GM23248 (cell line): ENCODE measurements around the gene AFAP1. TPM values are rescaled to one million over a fixed set of nuclear protein-coding genes. Genes with fewer than 3 reads are reported as not detected.

ENCODE experiments used
- DNase-seq: peaks from one replicate; pipeline ENCODE4 v3.0.0-alpha.2; 2015
- H2AFZ ChIP-seq: fragments of 200-600 bp; sonication (generic); 2 replicates; pipeline ENCODE4 v1.6.1; 2016; ENCODE audit warnings: antibody characterized with exemption
- H3F3A ChIP-seq: fragments of 200-600 bp; sonication (generic); 2 replicates; pipeline ENCODE4 v1.6.1; 2016; ENCODE audit warnings: mild to moderate bottlenecking, antibody characterized with exemption, mixed run types; ENCODE audit not compliant: insufficient read depth
- H3K27ac ChIP-seq: fragments of 200-600 bp; sonication (generic); 2 replicates; pipeline ENCODE4 v1.5.1; 2016; ENCODE audit warnings: mild to moderate bottlenecking
- H3K27me3 ChIP-seq: fragments of 200-600 bp; sonication (generic); replicated peaks from 2 replicates; pipeline ENCODE4 v1.6.1; 2016; ENCODE audit warnings: mild to moderate bottlenecking; ENCODE audit not compliant: insufficient read depth
- H3K36me3 ChIP-seq: fragments of 200-600 bp; sonication (generic); 2 replicates; pipeline ENCODE4 v1.6.1; 2016; ENCODE audit warnings: low read depth, mild to moderate bottlenecking
- H3K4me1 ChIP-seq: fragments of 200-600 bp; sonication (generic); 2 replicates; pipeline ENCODE4 v1.6.1; 2016; ENCODE audit warnings: mild to moderate bottlenecking; ENCODE audit not compliant: insufficient read depth
- H3K4me2 ChIP-seq: fragments of 200-600 bp; sonication (generic); one replicate; pipeline ENCODE4 v1.6.1; 2016; ENCODE audit warnings: mild to moderate bottlenecking; ENCODE audit not compliant: unreplicated experiment
- H3K4me3 ChIP-seq: fragments of 200-600 bp; sonication (generic); 2 replicates; pipeline ENCODE4 v1.5.1; 2016; ENCODE audit warnings: mild to moderate bottlenecking
- H3K79me2 ChIP-seq: fragments of 200-600 bp; sonication (generic); 2 replicates; pipeline ENCODE4 v1.6.1; 2016; ENCODE audit warnings: mild to moderate bottlenecking; ENCODE audit not compliant: insufficient read depth
- H3K9ac ChIP-seq: fragments of 200-600 bp; sonication (generic); 2 replicates; pipeline ENCODE4 v1.6.1; 2016; ENCODE audit warnings: mild to moderate bottlenecking
- H3K9me2 ChIP-seq: fragments of 200-600 bp; sonication (generic); 2 replicates; pipeline ENCODE4 v1.6.1; 2016; ENCODE audit warnings: mixed run types, mild to moderate bottlenecking, moderate library complexity; ENCODE audit not compliant: insufficient read depth
- H3K9me3 ChIP-seq: fragments of 200-600 bp; sonication (generic); one replicate; pipeline ENCODE4 v1.6.1; 2017; ENCODE audit warnings: low read depth
- H4K20me1 ChIP-seq: fragments of 200-600 bp; sonication (generic); 2 replicates; pipeline ENCODE4 v1.6.0; 2016; ENCODE audit not compliant: insufficient read depth
- EZH2 ChIP-seq: fragments of 200-600 bp; sonication (generic); IDR thresholded peaks from 2 replicates; pipeline ENCODE4 v1.6.1; 2018; ENCODE audit warnings: antibody characterized with exemption, mild to moderate bottlenecking; ENCODE audit not compliant: insufficient read depth, poor library complexity, severe bottlenecking
- EZH2phosphoT487 ChIP-seq: fragments of 200-600 bp; sonication (generic); IDR thresholded peaks from 2 replicates; pipeline ENCODE4 v1.6.1; 2018; ENCODE audit warnings: antibody characterized with exemption, moderate library complexity, mild to moderate bottlenecking, low read depth; ENCODE audit not compliant: insufficient read depth
- WGBS, 2 experiments: methylation state at CpG; one replicate each; pipeline ENCODE4 v1.1.6; 2015 to 2017; ENCODE audit warnings: low lambda C conversion rate in 2 of 2, low coverage in 1 of 2; ENCODE audit errors: missing lambda C conversion rate in 2 of 2; 5-methylcytosine and 5-hydroxymethylcytosine counted together
- in situ Hi-C: fragments of 300-500 bp; cut with MboI; formaldehyde crosslinking; loops from 2 replicates; pipeline ENCODE4 v1.15.0; 2020
- polyA plus RNA-seq: library from polyadenylated mRNA; unstranded; fragments of >200 nt; fragmentation: Nextera tagmentation; extraction: Ambion mirVana; gene quantifications from 2 replicates; pipeline ENCODE4 v1.2.1, GENCODE V29; 2016
- total RNA-seq: library from RNA; depleted of rRNA; stranded (reverse); fragments of >200 nt; shearing (Covaris generic); gene quantifications from 2 replicates; pipeline ENCODE4 v1.2.3, GENCODE V29; 2014

Gene AFAP1
- total and polyA plus RNA-seq, 2 experiments from 2014 or later = 54.4 to 103 TPM

- no peak overlapping the region for H3K4me3 ChIP-seq
- peaks cover 21% of the 10 kb centered on the region for H3F3A ChIP-seq
Measured at GRCh38 chr4:7768736-7769135, 170.9 kb downstream of the AFAP1 start.

GRCh38 chr4:7767966-7768365 is 171.7 kb downstream of the AFAP1 start:
- Histone ChIP-seq H3K27me3 (no peaks in the 10 kb centered on the region), H3K9me2 (no peaks in the 10 kb centered on the region), H3K9ac (no peak overlapping the region), H3K27ac (no peak overlapping the region), H3K4me1 (no peaks in the 10 kb centered on the region), H3K4me3 (no peak overlapping the region), H4K20me1 (0 out of 2 replicates have a peak, but pooled peaks cover 4% of the 10 kb centered on the region), H3F3A (peaks cover 28% of the 10 kb centered on the region), H3K79me2 (peaks cover 35% of the 10 kb centered on the region), H2AFZ (no peak overlapping the region), H3K36me3 (peaks cover 81% of the 10 kb centered on the region), H3K4me2 (no peak overlapping the region), H3K9me3 (no peaks in the 10 kb centered on the region)
- TF ChIP-seq EZH2 (no peak), EZH2phosphoT487 (no peak)
- 88% methylated on average over 13 of the region's 13 CpGs for WGBS, 2 experiments
- no peak for DNase-seq
- in situ Hi-C loops = no loop called here

More at GRCh38 chr4:7768736-7769135, 170.9 kb downstream of the AFAP1 start:
- WGBS, 2 experiments = 91 to 92% methylated on average over 16 of the region's 16 CpGs
- Histone ChIP-seq H3K27me3 (no peaks in the 10 kb centered on the region), H3K36me3 (peaks cover 78% of the 10 kb centered on the region), H3K9ac (no peak overlapping the region), H3K4me2 (no peak overlapping the region), H2AFZ (no peak overlapping the region), H3K9me2 (no peaks in the 10 kb centered on the region), H4K20me1 (0 out of 2 replicates have a peak, but pooled peaks cover 4% of the 10 kb centered on the region), H3K4me1 (no peaks in the 10 kb centered on the region), H3K9me3 (no peaks in the 10 kb centered on the region), H3K79me2 (peaks cover 42% of the 10 kb centered on the region), H3K27ac (no peak overlapping the region)
- DNase-seq = no peak
- in situ Hi-C loops = no loop called here
- no peak for TF ChIP-seq EZH2phosphoT487
- no peak for TF ChIP-seq EZH2

- Histone ChIP-seq H3F3A (peaks cover 33% of the 10 kb centered on the region), H3K9me2 (no peaks in the 10 kb centered on the region), H3K4me1 (no peaks in the 10 kb centered on the region), H3K79me2 (peaks cover 32% of the 10 kb centered on the region), H4K20me1 (0 out of 2 replicates have a peak, but pooled peaks cover 4% of the 10 kb centered on the region), H3K4me2 (no peak overlapping the region), H3K9me3 (no peaks in the 10 kb centered on the region), H3K36me3 (peaks cover 81% of the 10 kb centered on the region), H3K4me3 (no peak overlapping the region), H2AFZ (no peak overlapping the region), H3K9ac (no peak overlapping the region), H3K27me3 (no peaks in the 10 kb centered on the region), H3K27ac (no peak overlapping the region)
- TF ChIP-seq EZH2 = no peak
- TF ChIP-seq EZH2phosphoT487 = no peak
- in situ Hi-C loops = no loop called here
- WGBS, 2 experiments = 80 to 83% methylated on average over 9 of the region's 9 CpGs
- no peak for DNase-seq
Measured at GRCh38 chr4:7767526-7767925, 172.1 kb downstream of the AFAP1 start.

- DNase-seq = no peak
- H4K20me1 ChIP-seq = 0 out of 2 replicates have a peak, but pooled peaks cover 4% of the 10 kb centered on the region
- H3K27ac ChIP-seq = no peak overlapping the region
- TF ChIP-seq EZH2phosphoT487 (no peak), EZH2 (no peak)
- no peak overlapping the region for H3K9ac ChIP-seq
- peaks cover 35% of the 10 kb centered on the region for H3F3A ChIP-seq
- H3K36me3 ChIP-seq = peaks cover 83% of the 10 kb centered on the region
- no peak overlapping the region for H3K4me3 ChIP-seq
- no peaks in the 10 kb centered on the region for H3K9me2 ChIP-seq
- H3K27me3 ChIP-seq = no peaks in the 10 kb centered on the region
- no peaks in the 10 kb centered on the region for H3K4me1 ChIP-seq
- H2AFZ ChIP-seq = no peak overlapping the region
- peaks cover 36% of the 10 kb centered on the region for H3K79me2 ChIP-seq
- H3K9me3 ChIP-seq = no peaks in the 10 kb centered on the region
- 88 to 90% methylated on average over 23 of the region's 23 CpGs for WGBS, 2 experiments
- H3K4me2 ChIP-seq = no peak overlapping the region
- in situ Hi-C loops = no loop called here
Measured at GRCh38 chr4:7766661-7767345, 172.9 kb downstream of the AFAP1 start.
